ENCODE data around the gene KCNB1. TPM values are rescaled to one million over a fixed set of nuclear protein-coding genes. Genes with fewer than 3 reads are reported as not detected.

Gene KCNB1
- total RNA-seq, 5 donors from 2014 or later (not counting 1 experiment from before 2014, with no cell fraction given): 0.03 to 0.13 (median 0.12) TPM; not detected in 1

- Histone ChIP-seq H3K27ac (ENCODE audit: low read length) (no peak overlapping the region), H3K27me3 (replicated peaks in 1 of 2; ENCODE audit: control insufficient read depth in 2 of 2, extremely low read depth in 1 of 2, insufficient read depth in 2 of 2, low read length in 1 of 2) (peaks cover 0 to 7% of the 10 kb centered on the region in 2 experiments), H3K36me3 (ENCODE audit: control insufficient read depth in 2 of 2, extremely low read depth in 1 of 2, insufficient read depth in 1 of 2, low read length in 1 of 2) (no peaks in the 10 kb centered on the region), H3K4me3 (ENCODE audit: control insufficient read depth in 1 of 2, extremely low read depth in 1 of 2, low read length in 1 of 2) (no peak overlapping the region), H3K4me1 (ENCODE audit: control insufficient read depth in 1 of 2, extremely low read depth in 1 of 2, insufficient read depth in 2 of 2, low read length in 2 of 2) (no peaks in the 10 kb centered on the region), H3K9me3 (no peaks in the 10 kb centered on the region)
- H3K4me1 Mint-ChIP-seq: no peaks in the 10 kb centered on the region
- 68% methylated on average over 6 of the region's 6 CpGs for WGBS (ENCODE audit: insufficient coverage)
- no peaks in the 10 kb centered on the region for H3K36me3 Mint-ChIP-seq
- ATAC-seq (replicated peaks in 1 of 4): no peak
- POLR2A ChIA-PET: no interaction called here
- no peak overlapping the region for H3K4me3 Mint-ChIP-seq
- peaks cover 8 to 13% of the 10 kb centered on the region in 2 donors for H3K27me3 Mint-ChIP-seq
- no peaks in the 10 kb centered on the region for H3K9me3 Mint-ChIP-seq
- CTCF ChIA-PET: no interaction called here
- no peak for DNase-seq
- no peak overlapping the region for H3K27ac Mint-ChIP-seq
Measured at GRCh38 chr20:49420811-49421295, 61.6 kb downstream of the KCNB1 start.

DNA sequence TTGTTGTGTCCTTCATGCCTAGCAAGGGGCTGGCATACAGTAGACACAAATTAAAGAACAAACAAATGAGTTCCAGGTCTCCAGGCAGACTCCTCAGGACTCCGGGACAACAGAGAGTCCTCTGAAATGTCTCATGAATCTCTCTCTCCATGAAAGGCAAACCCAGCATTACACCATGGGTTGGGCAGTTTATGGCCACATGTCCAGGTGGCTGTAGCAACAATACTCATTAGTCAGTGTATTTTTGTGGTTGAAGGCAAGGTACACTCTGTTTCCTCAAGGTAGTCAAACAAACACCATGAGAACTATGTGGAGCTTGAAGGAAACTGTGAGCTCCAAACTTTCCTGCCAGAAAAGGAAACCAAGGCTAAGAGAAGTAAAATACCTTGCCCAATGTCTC lies 62.2 kb downstream of the KCNB1 start:
- no peak for DNase-seq
- no peaks in the 10 kb centered on the region for H3K4me1 Mint-ChIP-seq
- H3K27me3 ChIP-seq (replicated peaks in 1 of 2; ENCODE audit: control insufficient read depth in 2 of 2, extremely low read depth in 1 of 2, insufficient read depth in 2 of 2, low read length in 1 of 2): peaks cover 0 to 7% of the 10 kb centered on the region in 2 experiments
- no peaks in the 10 kb centered on the region for H3K36me3 ChIP-seq (ENCODE audit: control insufficient read depth in 2 of 2, extremely low read depth in 1 of 2, insufficient read depth in 1 of 2, low read length in 1 of 2)
- H3K27ac Mint-ChIP-seq: no peak overlapping the region
- H3K9me3 ChIP-seq: no peaks in the 10 kb centered on the region
- H3K4me3 Mint-ChIP-seq: no peak overlapping the region
- H3K9me3 Mint-ChIP-seq: no peaks in the 10 kb centered on the region
- H3K4me1 ChIP-seq (ENCODE audit: control insufficient read depth in 1 of 2, extremely low read depth in 1 of 2, insufficient read depth in 2 of 2, low read length in 2 of 2): no peaks in the 10 kb centered on the region
- no peak overlapping the region for H3K27ac ChIP-seq (ENCODE audit: low read length)
- ATAC-seq (replicated peaks in 1 of 4): no peak
- WGBS (ENCODE audit: insufficient coverage): 86% methylated on average over 1 of the region's 1 CpG
- H3K27me3 Mint-ChIP-seq: peaks cover 9% of the 10 kb centered on the region in 2 donors
- ChIA-PET POLR2A (no interaction called here), CTCF (no interaction called here)
- H3K4me3 ChIP-seq (ENCODE audit: control insufficient read depth in 1 of 2, extremely low read depth in 1 of 2, low read length in 1 of 2): no peak overlapping the region
- H3K36me3 Mint-ChIP-seq: no peaks in the 10 kb centered on the region

DNA sequence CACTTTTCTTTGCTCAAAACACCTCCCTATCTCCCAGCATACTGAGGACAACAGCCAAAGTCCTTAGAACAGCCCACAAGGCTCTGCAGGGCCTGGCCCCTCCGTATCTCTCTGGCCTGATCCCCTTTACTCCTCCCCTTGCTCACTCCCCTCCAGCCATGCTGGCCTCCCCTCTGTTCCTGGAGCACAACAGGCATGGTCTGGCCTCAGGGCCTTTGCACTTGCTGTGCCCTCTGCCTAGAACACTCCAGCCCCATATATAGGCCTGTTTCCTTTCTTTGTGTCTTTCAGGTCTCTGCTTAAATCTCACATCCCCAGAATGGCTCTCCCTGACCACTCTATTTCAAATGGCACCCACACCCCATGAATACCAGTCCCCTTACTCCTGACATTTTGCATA lies 62.7 kb downstream of the KCNB1 start:
- ATAC-seq (replicated peaks in 1 of 4) (no peak), DNase-seq (no peak)
- H3K27ac ChIP-seq (ENCODE audit: low read length): no peak overlapping the region
- H3K4me1 Mint-ChIP-seq: no peaks in the 10 kb centered on the region
- no peaks in the 10 kb centered on the region for H3K9me3 ChIP-seq
- no peak overlapping the region for H3K27ac Mint-ChIP-seq
- 86% methylated on average over 1 of the region's 1 CpG for WGBS (ENCODE audit: insufficient coverage)
- no peaks in the 10 kb centered on the region for H3K9me3 Mint-ChIP-seq
- peaks cover 0 to 7% of the 10 kb centered on the region in 2 experiments for H3K27me3 ChIP-seq (replicated peaks in 1 of 2; ENCODE audit: control insufficient read depth in 2 of 2, extremely low read depth in 1 of 2, insufficient read depth in 2 of 2, low read length in 1 of 2)
- no peaks in the 10 kb centered on the region for H3K36me3 Mint-ChIP-seq
- no peak overlapping the region for H3K4me3 ChIP-seq (ENCODE audit: control insufficient read depth in 1 of 2, extremely low read depth in 1 of 2, low read length in 1 of 2)
- peaks cover 7 to 8% of the 10 kb centered on the region in 2 donors for H3K27me3 Mint-ChIP-seq
- H3K4me3 Mint-ChIP-seq: no peak overlapping the region
- CTCF ChIA-PET: no interaction called here
- no peaks in the 10 kb centered on the region for H3K36me3 ChIP-seq (ENCODE audit: control insufficient read depth in 2 of 2, extremely low read depth in 1 of 2, insufficient read depth in 1 of 2, low read length in 1 of 2)
- POLR2A ChIA-PET: no interaction called here
- H3K4me1 ChIP-seq (ENCODE audit: control insufficient read depth in 1 of 2, extremely low read depth in 1 of 2, insufficient read depth in 2 of 2, low read length in 2 of 2): no peaks in the 10 kb centered on the region

DNA sequence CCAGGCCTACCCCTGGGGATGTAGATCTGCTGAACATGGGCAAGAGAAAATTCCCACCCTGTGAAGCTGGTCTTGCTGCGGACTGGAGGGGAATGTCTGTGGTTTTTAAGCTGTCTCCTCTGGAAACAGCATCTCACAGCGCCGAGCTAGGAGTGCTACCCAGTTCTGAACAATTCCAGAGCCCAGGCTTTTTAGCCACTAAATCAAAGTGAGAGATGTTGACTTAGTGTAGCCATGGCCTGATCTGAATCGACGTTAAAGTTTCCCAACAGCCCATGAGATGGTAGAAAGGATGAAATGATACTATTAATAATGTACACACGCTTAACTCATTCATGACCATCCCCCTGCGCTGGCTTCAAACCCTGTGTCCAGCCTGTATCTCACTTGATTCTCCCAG lies 63.7 kb downstream of the KCNB1 start:
- Mint-ChIP-seq H3K27ac (no peak overlapping the region), H3K4me1 (no peaks in the 10 kb centered on the region), H3K36me3 (no peaks in the 10 kb centered on the region), H3K9me3 (no peaks in the 10 kb centered on the region), H3K27me3 (peaks cover 6 to 12% of the 10 kb centered on the region in 2 donors), H3K4me3 (no peak overlapping the region)
- peaks cover 0 to 12% of the 10 kb centered on the region in 2 experiments for H3K27me3 ChIP-seq (replicated peaks in 1 of 2; ENCODE audit: control insufficient read depth in 2 of 2, extremely low read depth in 1 of 2, insufficient read depth in 2 of 2, low read length in 1 of 2)
- H3K27ac ChIP-seq (ENCODE audit: low read length): no peak overlapping the region
- H3K4me3 ChIP-seq (ENCODE audit: control insufficient read depth in 1 of 2, extremely low read depth in 1 of 2, low read length in 1 of 2): no peak overlapping the region
- no peaks in the 10 kb centered on the region for H3K9me3 ChIP-seq
- ChIA-PET CTCF (no interaction called here), POLR2A (no interaction called here)
- 60% methylated on average over 1 of the region's 7 CpGs for WGBS (ENCODE audit: insufficient coverage)
- no peaks in the 10 kb centered on the region for H3K4me1 ChIP-seq (ENCODE audit: control insufficient read depth in 1 of 2, extremely low read depth in 1 of 2, insufficient read depth in 2 of 2, low read length in 2 of 2)
- DNase-seq (no peak), ATAC-seq (replicated peaks in 1 of 4) (no peak)
- H3K36me3 ChIP-seq (ENCODE audit: control insufficient read depth in 2 of 2, extremely low read depth in 1 of 2, insufficient read depth in 1 of 2, low read length in 1 of 2): no peaks in the 10 kb centered on the region

DNA sequence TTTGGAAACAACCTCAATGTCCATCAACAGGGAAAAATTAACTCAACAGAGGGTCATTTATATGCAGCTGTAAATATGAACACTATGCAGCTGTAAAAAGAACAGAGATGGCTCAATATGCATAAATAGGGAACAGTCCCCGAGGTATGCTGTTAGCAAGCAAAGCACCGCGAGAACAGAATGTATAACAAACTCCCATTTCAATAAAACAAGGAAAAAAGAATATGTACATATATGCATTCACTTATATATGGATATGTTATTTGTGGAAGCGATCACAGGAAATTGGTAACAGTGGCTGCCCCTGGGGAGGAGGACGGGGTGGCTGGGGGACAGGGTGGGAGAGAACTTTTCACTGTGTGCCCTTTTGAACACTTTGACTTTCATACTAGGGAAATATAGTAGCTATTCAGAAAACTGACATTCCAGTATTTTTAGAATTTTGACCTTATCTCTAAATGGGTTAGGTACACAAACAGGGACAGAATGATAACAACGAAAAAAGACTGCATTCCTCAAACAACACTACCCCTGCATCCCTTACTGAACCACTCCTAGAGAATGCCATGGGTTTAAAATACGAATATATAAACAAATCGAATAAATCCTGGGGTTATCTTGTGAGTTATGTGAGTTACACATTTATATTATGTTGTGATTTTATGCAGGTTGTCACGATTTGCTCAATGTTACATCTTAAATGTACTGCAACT lies 64.5 kb downstream of the KCNB1 start:
- Histone ChIP-seq H3K27ac (ENCODE audit: low read length) (no peak overlapping the region), H3K4me3 (ENCODE audit: control insufficient read depth in 1 of 2, extremely low read depth in 1 of 2, low read length in 1 of 2) (no peak overlapping the region), H3K27me3 (replicated peaks in 1 of 2; ENCODE audit: control insufficient read depth in 2 of 2, extremely low read depth in 1 of 2, insufficient read depth in 2 of 2, low read length in 1 of 2) (peaks cover 0 to 20% of the 10 kb centered on the region in 2 experiments), H3K36me3 (ENCODE audit: control insufficient read depth in 2 of 2, extremely low read depth in 1 of 2, insufficient read depth in 1 of 2, low read length in 1 of 2) (no peaks in the 10 kb centered on the region), H3K9me3 (no peaks in the 10 kb centered on the region), H3K4me1 (ENCODE audit: control insufficient read depth in 1 of 2, extremely low read depth in 1 of 2, insufficient read depth in 2 of 2, low read length in 2 of 2) (no peaks in the 10 kb centered on the region)
- Mint-ChIP-seq H3K27ac (no peak overlapping the region), H3K4me1 (no peaks in the 10 kb centered on the region), H3K27me3 (peaks cover 6 to 13% of the 10 kb centered on the region in 2 donors), H3K9me3 (no peaks in the 10 kb centered on the region), H3K4me3 (no peak overlapping the region), H3K36me3 (no peaks in the 10 kb centered on the region)
- DNase-seq (no peak), ATAC-seq (replicated peaks in 1 of 4) (no peak)
- ChIA-PET CTCF (no interaction called here), POLR2A (no interaction called here)
- 80% methylated on average over 2 of the region's 9 CpGs for WGBS (ENCODE audit: insufficient coverage)

GRCh38 chr20:49415668-49416044 lies 66.8 kb downstream of the KCNB1 start:
- Histone ChIP-seq H3K4me1 (ENCODE audit: control insufficient read depth in 1 of 2, extremely low read depth in 1 of 2, insufficient read depth in 2 of 2, low read length in 2 of 2) (no peaks in the 10 kb centered on the region), H3K9me3 (no peaks in the 10 kb centered on the region), H3K27ac (ENCODE audit: low read length) (no peak overlapping the region), H3K27me3 (replicated peaks in 1 of 2; ENCODE audit: control insufficient read depth in 2 of 2, extremely low read depth in 1 of 2, insufficient read depth in 2 of 2, low read length in 1 of 2) (peaks cover 0 to 21% of the 10 kb centered on the region in 2 experiments), H3K36me3 (ENCODE audit: control insufficient read depth in 2 of 2, extremely low read depth in 1 of 2, insufficient read depth in 1 of 2, low read length in 1 of 2) (no peaks in the 10 kb centered on the region), H3K4me3 (ENCODE audit: control insufficient read depth in 1 of 2, extremely low read depth in 1 of 2, low read length in 1 of 2) (no peak overlapping the region)
- Mint-ChIP-seq H3K36me3 (no peaks in the 10 kb centered on the region), H3K4me1 (no peaks in the 10 kb centered on the region), H3K27ac (no peak overlapping the region), H3K27me3 (peaks cover 10 to 14% of the 10 kb centered on the region in 2 donors), H3K4me3 (no peak overlapping the region), H3K9me3 (no peaks in the 10 kb centered on the region)
- DNase-seq (no peak), ATAC-seq (replicated peaks in 1 of 4) (no peak)
- 97% methylated on average over 4 of the region's 8 CpGs for WGBS (ENCODE audit: insufficient coverage)
- ChIA-PET CTCF (no interaction called here), POLR2A (no interaction called here)
